Measurements from ENCODE around the gene SUSD6. TPM values are rescaled to one million over a fixed set of nuclear protein-coding genes. Genes with fewer than 3 reads are reported as not detected.
A peak's percentile ranks its signal among the peaks of the same experiment; 100 is the strongest.

The SUSD6 gene
- total RNA-seq, 4 donors from 2014 or later = 11.9 to 26.3 (median 16.2) TPM

DNA sequence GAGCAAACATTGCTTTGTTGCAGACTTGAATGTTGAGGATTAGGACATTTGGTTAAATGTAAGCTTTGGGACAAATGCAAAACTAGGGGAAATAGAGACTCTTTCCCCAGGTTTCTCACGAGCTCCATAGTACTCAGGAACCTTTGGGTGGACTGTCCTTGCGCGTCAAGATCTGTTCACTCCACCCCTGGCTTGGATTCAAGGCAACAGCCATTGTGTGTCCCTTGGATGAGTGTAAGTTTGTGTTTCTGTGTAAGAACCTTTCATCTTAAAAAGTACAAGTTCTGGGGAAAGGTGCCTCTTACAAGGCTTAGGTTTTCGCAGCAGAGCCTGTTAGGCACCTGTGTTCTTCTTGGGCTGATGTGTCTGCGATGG is 3.7 kb downstream of the SUSD6 start:
- no peak for TF ChIP-seq POLR2A (IDR thresholded peaks at IDR 0.05)
- TF ChIP-seq, protein P1, sequence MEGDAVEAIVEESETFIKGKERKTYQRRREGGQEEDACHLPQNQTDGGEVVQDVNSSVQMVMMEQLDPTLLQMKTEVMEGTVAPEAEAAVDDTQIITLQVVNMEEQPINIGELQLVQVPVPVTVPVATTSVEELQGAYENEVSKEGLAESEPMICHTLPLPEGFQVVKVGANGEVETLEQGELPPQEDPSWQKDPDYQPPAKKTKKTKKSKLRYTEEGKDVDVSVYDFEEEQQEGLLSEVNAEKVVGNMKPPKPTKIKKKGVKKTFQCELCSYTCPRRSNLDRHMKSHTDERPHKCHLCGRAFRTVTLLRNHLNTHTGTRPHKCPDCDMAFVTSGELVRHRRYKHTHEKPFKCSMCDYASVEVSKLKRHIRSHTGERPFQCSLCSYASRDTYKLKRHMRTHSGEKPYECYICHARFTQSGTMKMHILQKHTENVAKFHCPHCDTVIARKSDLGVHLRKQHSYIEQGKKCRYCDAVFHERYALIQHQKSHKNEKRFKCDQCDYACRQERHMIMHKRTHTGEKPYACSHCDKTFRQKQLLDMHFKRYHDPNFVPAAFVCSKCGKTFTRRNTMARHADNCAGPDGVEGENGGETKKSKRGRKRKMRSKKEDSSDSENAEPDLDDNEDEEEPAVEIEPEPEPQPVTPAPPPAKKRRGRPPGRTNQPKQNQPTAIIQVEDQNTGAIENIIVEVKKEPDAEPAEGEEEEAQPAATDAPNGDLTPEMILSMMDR (IDR thresholded peaks at IDR 0.05 in 4 of 5, conservative IDR thresholded peaks at IDR 0.05 in 1 of 5) = no peak
- Histone ChIP-seq H3K27ac (peak overlapping the region; percentile 67 to 99 (median 96)), H3K36me3 (no peaks in the 10 kb centered on the region), H3K4me3 (peak overlapping the region in 3 of 4 donors; percentile 12 to 50 (median 26)), H3K27me3 (no peaks in the 10 kb centered on the region), H3K9me3 (no peaks in the 10 kb centered on the region), H3K4me1 (peaks cover 77 to 78% of the 10 kb centered on the region in 2 donors)
- ATAC-seq = no peak
- in situ Hi-C loops (cut with MboI; ENCODE audit: low sequenced_read_pairs in 4 of 4) = no loop called here
- DNase-seq = no peak
- intact Hi-C loops (cut with DNase I; ENCODE audit: low total_unique reads) = no loop called here

GRCh38 chr14:69615496-69616407 is 4.4 kb downstream of the SUSD6 start:
- intact Hi-C loops (cut with DNase I; ENCODE audit: low total_unique reads) = loop anchor here (2.0 kb wide), 1 partner anchor 15 kb away; no protein-coding TSS in a partner anchor
- peak in 1 of 2 donors; percentile 12 for TF ChIP-seq POLR2A (IDR thresholded peaks at IDR 0.05)
- TF ChIP-seq, protein P1 (IDR thresholded peaks at IDR 0.05 in 4 of 5, conservative IDR thresholded peaks at IDR 0.05 in 1 of 5) = peak in 1 of 5 experiments; percentile 5
- Histone ChIP-seq H3K4me1 (peaks cover 71 to 78% of the 10 kb centered on the region in 2 donors), H3K27me3 (no peaks in the 10 kb centered on the region), H3K4me3 (peak overlapping the region; percentile 12 to 50 (median 29)), H3K27ac (peak overlapping the region; percentile 67 to 99 (median 96)), H3K9me3 (no peaks in the 10 kb centered on the region), H3K36me3 (no peaks in the 10 kb centered on the region)
- peak; percentile 4 to 20 for ATAC-seq
- in situ Hi-C loops (cut with MboI; ENCODE audit: low sequenced_read_pairs in 4 of 4) = no loop called here
- peak; percentile 50 for DNase-seq

DNA sequence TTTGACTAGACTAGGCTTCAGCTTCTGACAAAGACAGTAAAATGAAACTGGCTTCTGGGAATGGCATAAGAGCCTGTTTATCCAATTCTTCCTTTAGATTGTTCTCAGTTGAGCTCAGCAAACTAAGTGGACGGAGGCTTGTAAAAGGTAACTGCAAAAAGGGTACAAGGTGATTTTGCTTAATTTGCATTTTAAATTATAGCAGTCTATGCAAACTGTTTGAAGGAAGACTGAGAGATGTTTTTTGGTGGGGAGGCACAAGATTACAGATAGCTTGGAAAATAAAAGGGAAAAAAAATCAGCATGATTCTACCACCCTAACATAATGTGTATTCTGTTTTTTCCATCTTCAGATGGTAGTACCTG is 5.0 kb downstream of the SUSD6 start:
- intact Hi-C loops (cut with DNase I; ENCODE audit: low total_unique reads) = loop anchor here (2.0 kb wide), 1 partner anchor 14 kb away; no protein-coding TSS in a partner anchor
- Histone ChIP-seq H3K36me3 (no peaks in the 10 kb centered on the region), H3K9me3 (no peaks in the 10 kb centered on the region), H3K27ac (peak overlapping the region; percentile 67 to 99 (median 96)), H3K27me3 (no peaks in the 10 kb centered on the region), H3K4me1 (peaks cover 76 to 82% of the 10 kb centered on the region in 2 donors), H3K4me3 (peak overlapping the region in 3 of 4 donors; percentile 26 to 50 (median 32))
- ATAC-seq = no peak
- TF ChIP-seq, protein P1 (IDR thresholded peaks at IDR 0.05 in 4 of 5, conservative IDR thresholded peaks at IDR 0.05 in 1 of 5) = no peak
- no peak for TF ChIP-seq POLR2A (IDR thresholded peaks at IDR 0.05)
- no peak for DNase-seq
- in situ Hi-C loops (cut with MboI; ENCODE audit: low sequenced_read_pairs in 4 of 4) = no loop called here

GRCh38 chr14:69617796-69618195 is 6.4 kb downstream of the SUSD6 start:
- H3K9me3 ChIP-seq = no peaks in the 10 kb centered on the region
- peaks cover 71 to 84% of the 10 kb centered on the region in 2 donors for H3K4me1 ChIP-seq
- intact Hi-C loops (cut with DNase I; ENCODE audit: low total_unique reads) = loop anchor here (2.0 kb wide), 1 partner anchor 13 kb away; no protein-coding TSS in a partner anchor
- H3K36me3 ChIP-seq = no peaks in the 10 kb centered on the region
- TF ChIP-seq POLR2A (IDR thresholded peaks at IDR 0.05) = no peak
- TF ChIP-seq, protein P1 (IDR thresholded peaks at IDR 0.05 in 4 of 5, conservative IDR thresholded peaks at IDR 0.05 in 1 of 5) = no peak
- no peak overlapping the region for H3K4me3 ChIP-seq
- in situ Hi-C loops (cut with MboI; ENCODE audit: low sequenced_read_pairs in 4 of 4) = no loop called here
- DNase-seq (no peak), ATAC-seq (no peak)
- H3K27ac ChIP-seq = peak overlapping the region in 3 of 4 donors; percentile 11 to 96 (median 16)
- no peaks in the 10 kb centered on the region for H3K27me3 ChIP-seq
